GM18526 (cell line): Measurements from ENCODE around the gene PLOD1.

ENCODE experiments used
- POLR2A ChIP-seq: IDR thresholded peaks from 3 replicates; pipeline ENCODE4 v1.6.1; 2011; ENCODE audit not compliant: insufficient read length; ENCODE audit errors: extremely low read depth

PLOD1 gene

GRCh38 chr1:11908095-11908675 lies 26.3 kb upstream of the PLOD1 start:
- TF ChIP-seq POLR2A = peak; percentile 99

GRCh38 chr1:11912000-11912399 lies 22.5 kb upstream of the PLOD1 start:
- TF ChIP-seq POLR2A = no peak

GRCh38 chr1:11913291-11913690 lies 21.2 kb upstream of the PLOD1 start:
- TF ChIP-seq POLR2A = no peak

- no peak for TF ChIP-seq POLR2A
These were observed 20.5 kb upstream of the PLOD1 start for GRCh38 chr1:11914024-11914423.

- TF ChIP-seq POLR2A = no peak
These were observed 15.6 kb upstream of the PLOD1 start for GRCh38 chr1:11918799-11919519.

GRCh38 chr1:11919621-11920020 lies 14.9 kb upstream of the PLOD1 start:
- no peak for TF ChIP-seq POLR2A

- TF ChIP-seq POLR2A = no peak
These were observed 14.1 kb upstream of the PLOD1 start for GRCh38 chr1:11920239-11920903.

GRCh38 chr1:11921022-11921421 lies 13.5 kb upstream of the PLOD1 start:
- no peak for TF ChIP-seq POLR2A

- TF ChIP-seq POLR2A = no peak
These were observed 11.3 kb upstream of the PLOD1 start for GRCh38 chr1:11923069-11923826.

- no peak for TF ChIP-seq POLR2A
These were observed 10.7 kb upstream of the PLOD1 start for GRCh38 chr1:11923827-11924113.

GRCh38 chr1:11924334-11925195 lies 10.0 kb upstream of the PLOD1 start:
- TF ChIP-seq POLR2A = no peak

- no peak for TF ChIP-seq POLR2A
These were observed 8.6 kb upstream of the PLOD1 start for GRCh38 chr1:11925938-11926292.

- no peak for TF ChIP-seq POLR2A
These were observed 6.5 kb upstream of the PLOD1 start for GRCh38 chr1:11927866-11928592.

GRCh38 chr1:11929849-11930248 lies 4.7 kb upstream of the PLOD1 start:
- no peak for TF ChIP-seq POLR2A
